Activated CD8-positive, alpha-beta T cell treated with anti-CD3 and anti-CD28 coated beads, Interleukin-2, amount 10 ng/mL, durations not matched to agents 7 days and 5 days (primary cell): ENCODE data around the gene CLNK. TPM values are rescaled to one million over a fixed set of nuclear protein-coding genes. Genes with fewer than 3 reads are reported as not detected.

Experiments used
- ATAC-seq: fragments of 150-1000 bp; cut with Tn5 transposase; one replicate; pipeline ENCODE4 v1.10.0; 2021; ENCODE audit warnings: moderate library complexity
- CTCF ChIA-PET: fragments of 350-600 bp; sonication (Branson Sonifier 250); formaldehyde crosslinking; loops from one replicate; lab custom pipeline; 2021; ENCODE audit warnings: antibody characterized with exemption; lab: Charles Lee
- POLR2A ChIA-PET: fragments of 350-600 bp; sonication (Branson Sonifier 250); formaldehyde crosslinking; loops from one replicate; lab custom pipeline; 2021; ENCODE audit warnings: antibody characterized with exemption; lab: Charles Lee
- DNase-seq: peaks from one replicate; pipeline ENCODE4 v3.0.0-alpha.2; 2020
- H3K27ac Mint-ChIP-seq: one replicate; pipeline ENCODE4 v1.8.0; 2021; ENCODE audit warnings: mild to moderate bottlenecking, mixed read lengths
- H3K27me3 Mint-ChIP-seq: one replicate; pipeline ENCODE4 v1.8.0; 2021; ENCODE audit warnings: low read depth, mixed read lengths
- H3K36me3 Mint-ChIP-seq: one replicate; pipeline ENCODE4 v1.8.0; 2021; ENCODE audit warnings: low read depth, mixed read lengths
- H3K4me1 Mint-ChIP-seq: one replicate; pipeline ENCODE4 v1.8.0; 2021; ENCODE audit warnings: low read depth, mixed read lengths
- H3K4me3 Mint-ChIP-seq: one replicate; pipeline ENCODE4 v1.8.0; 2021; ENCODE audit warnings: mild to moderate bottlenecking, mixed read lengths
- H3K9me3 Mint-ChIP-seq: one replicate; pipeline ENCODE4 v1.8.0; 2022; ENCODE audit warnings: mixed read lengths; ENCODE audit not compliant: insufficient read depth
- total RNA-seq, 2 experiments: library from RNA; stranded (reverse); gene quantifications; one replicate each; pipeline ENCODE4 v1.2.3, GENCODE V29; 2021

Gene CLNK
- total RNA-seq, 2 experiments from 2014 or later, result not detected

DNA sequence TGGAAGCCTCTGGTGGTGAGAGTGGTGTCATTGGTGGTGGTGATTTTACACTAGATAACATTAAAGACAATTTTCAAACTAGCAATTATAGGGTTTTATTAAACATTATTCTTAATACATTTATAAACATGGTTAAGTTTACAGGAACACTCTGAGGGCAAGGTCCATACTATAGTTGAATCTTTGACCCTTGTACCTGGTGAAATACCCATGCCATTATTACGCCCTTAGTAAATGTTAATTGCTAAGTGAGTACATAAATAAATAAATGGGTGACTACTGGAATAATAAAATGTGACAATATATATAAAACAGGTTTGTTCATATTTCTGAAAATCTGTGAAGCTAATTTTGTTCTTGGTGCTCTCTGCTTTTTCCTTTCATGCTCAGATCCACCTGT is 13.6 kb upstream of the CLNK start:
- ChIA-PET CTCF (no interaction called here), POLR2A (no interaction called here)
- no peaks in the 10 kb centered on the region for H3K9me3 Mint-ChIP-seq
- no peak overlapping the region for H3K4me3 Mint-ChIP-seq
- no peaks in the 10 kb centered on the region for H3K36me3 Mint-ChIP-seq
- no peak overlapping the region for H3K27ac Mint-ChIP-seq
- ATAC-seq (no peak), DNase-seq (no peak)
- peaks cover 4% of the 10 kb centered on the region for H3K4me1 Mint-ChIP-seq
- no peaks in the 10 kb centered on the region for H3K27me3 Mint-ChIP-seq

DNA sequence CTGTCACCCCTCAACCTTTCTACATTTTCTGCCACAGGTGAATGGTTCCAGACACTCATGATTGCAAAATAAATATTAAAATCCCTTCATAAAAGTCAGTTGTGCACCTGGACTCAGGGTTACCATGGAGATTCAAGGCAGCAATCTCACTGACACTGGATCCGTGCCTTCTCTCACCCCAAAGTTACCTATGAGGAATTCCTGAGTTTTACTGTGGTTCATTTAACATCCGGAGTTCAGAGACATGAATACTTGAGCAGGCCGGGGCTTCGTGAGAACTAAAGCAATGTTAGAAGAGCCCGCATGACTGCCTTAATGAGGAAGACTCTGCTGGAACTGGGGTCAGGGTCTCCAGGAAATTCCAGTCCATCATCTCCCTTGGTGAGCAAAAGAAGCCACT is 12.5 kb upstream of the CLNK start:
- Mint-ChIP-seq H3K4me1 (peaks cover 4% of the 10 kb centered on the region), H3K9me3 (no peaks in the 10 kb centered on the region), H3K27me3 (no peaks in the 10 kb centered on the region), H3K27ac (no peak overlapping the region), H3K4me3 (no peak overlapping the region), H3K36me3 (no peaks in the 10 kb centered on the region)
- DNase-seq (no peak), ATAC-seq (no peak)
- POLR2A ChIA-PET, result no interaction called here
- CTCF ChIA-PET, result no interaction called here

DNA sequence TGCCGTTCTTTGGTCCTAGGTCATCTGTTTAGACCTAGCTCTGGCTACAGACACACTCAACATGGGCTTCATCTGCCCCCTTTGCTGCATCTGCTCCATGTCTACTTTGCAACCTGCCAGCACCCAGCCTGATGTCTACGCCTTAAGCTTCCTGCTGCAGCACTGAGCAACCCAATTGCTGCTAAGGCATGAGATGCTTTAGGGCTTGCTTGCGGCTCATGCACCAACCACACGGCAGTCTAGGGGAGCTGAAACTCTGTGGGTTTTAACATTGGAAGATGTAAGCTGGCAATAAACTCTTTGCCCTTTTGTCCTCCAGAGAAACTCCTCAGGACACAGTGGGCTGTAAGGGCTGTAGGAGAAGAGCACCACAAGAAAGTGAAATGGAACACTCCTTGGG is 11.7 kb upstream of the CLNK start:
- CTCF ChIA-PET, result no interaction called here
- ATAC-seq, result peak; percentile 36
- POLR2A ChIA-PET, result no interaction called here

DNA sequence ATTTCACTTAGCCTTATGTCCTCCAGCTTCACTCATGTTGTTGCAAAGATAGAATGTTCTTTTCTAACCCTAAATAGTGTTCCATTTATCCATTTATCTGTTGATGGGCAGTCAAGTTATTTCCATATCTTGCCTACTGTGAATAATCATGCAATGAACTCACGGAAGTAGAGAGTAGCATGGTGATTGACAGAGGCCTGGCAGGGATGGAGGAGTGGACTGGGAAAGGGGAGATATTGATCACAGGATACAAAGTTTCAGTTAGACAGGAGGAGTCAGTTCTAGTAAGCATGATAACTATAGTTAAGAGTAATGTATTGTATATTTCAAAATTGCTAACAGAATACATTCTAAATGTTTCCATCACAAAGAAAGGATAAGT is 10.3 kb upstream of the CLNK start:
- H3K36me3 Mint-ChIP-seq, result no peaks in the 10 kb centered on the region
- peaks cover 4% of the 10 kb centered on the region for H3K4me1 Mint-ChIP-seq
- no peaks in the 10 kb centered on the region for H3K27me3 Mint-ChIP-seq
- no peak for DNase-seq
- H3K27ac Mint-ChIP-seq, result no peak overlapping the region
- ChIA-PET POLR2A (no interaction called here), CTCF (no interaction called here)
- no peaks in the 10 kb centered on the region for H3K9me3 Mint-ChIP-seq
- H3K4me3 Mint-ChIP-seq, result no peak overlapping the region
- no peak for ATAC-seq

More for the DNA sequence above, 11.7 kb upstream of the CLNK start:
- no peaks in the 10 kb centered on the region for H3K9me3 Mint-ChIP-seq
- no peaks in the 10 kb centered on the region for H3K27me3 Mint-ChIP-seq
- H3K36me3 Mint-ChIP-seq, result no peaks in the 10 kb centered on the region
- no peak for DNase-seq
- H3K4me1 Mint-ChIP-seq, result peaks cover 4% of the 10 kb centered on the region
- no peak overlapping the region for H3K4me3 Mint-ChIP-seq
- no peak overlapping the region for H3K27ac Mint-ChIP-seq

DNA sequence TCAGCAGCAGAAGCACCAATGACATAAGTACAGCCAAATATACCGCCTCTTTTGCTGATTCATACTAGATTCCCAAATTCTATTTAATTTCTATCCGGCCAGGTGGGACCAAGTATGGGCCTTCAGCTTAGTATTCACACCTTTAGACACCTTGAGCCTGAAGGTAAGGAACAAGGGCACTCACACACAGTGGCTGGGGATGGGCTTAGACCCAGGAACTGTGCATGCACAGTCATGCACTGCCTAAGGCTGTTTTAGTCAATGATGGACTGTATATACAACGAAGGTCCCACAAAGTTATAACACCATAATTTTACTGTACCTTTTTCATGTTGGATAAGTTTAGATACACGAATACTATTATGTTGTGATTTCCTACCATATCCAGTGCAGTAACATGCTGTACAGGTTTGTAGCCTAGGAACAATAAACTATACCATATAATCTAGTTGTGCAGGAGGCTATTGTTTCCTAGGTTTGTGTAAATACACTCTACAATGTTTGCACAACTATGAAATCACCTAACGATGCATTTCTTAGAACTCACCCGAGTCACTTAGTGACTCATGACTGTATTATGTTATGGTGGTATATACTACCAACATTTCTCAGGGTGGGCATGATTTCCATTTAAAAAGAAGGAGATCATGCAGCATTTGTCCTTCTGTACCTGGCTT is 9.7 kb upstream of the CLNK start:
- Mint-ChIP-seq H3K36me3 (no peaks in the 10 kb centered on the region), H3K9me3 (no peaks in the 10 kb centered on the region), H3K4me1 (peaks cover 4% of the 10 kb centered on the region), H3K27ac (no peak overlapping the region), H3K4me3 (no peak overlapping the region), H3K27me3 (no peaks in the 10 kb centered on the region)
- POLR2A ChIA-PET, result no interaction called here
- ATAC-seq (no peak), DNase-seq (no peak)
- CTCF ChIA-PET, result no interaction called here

DNA sequence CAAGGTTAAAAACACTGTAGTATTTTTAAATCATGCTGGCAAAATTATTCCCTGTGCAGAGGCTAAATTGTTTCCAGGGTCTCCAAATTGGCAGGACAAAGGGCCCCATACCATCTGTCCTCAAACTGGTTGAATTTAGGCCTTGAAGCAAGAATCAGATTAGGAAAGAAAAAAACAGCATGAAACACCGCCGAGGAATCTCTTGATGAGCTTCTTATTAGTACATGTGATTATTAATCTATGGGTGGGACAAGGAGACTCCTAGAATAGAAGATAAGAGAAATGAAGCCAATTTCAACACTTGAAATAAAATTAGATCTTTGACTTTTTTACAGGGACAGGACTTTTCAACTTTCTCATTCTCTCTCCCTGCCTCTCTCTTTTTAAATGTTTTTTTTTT is 7.1 kb upstream of the CLNK start:
- ATAC-seq, result no peak
- Mint-ChIP-seq H3K4me3 (no peak overlapping the region), H3K9me3 (no peaks in the 10 kb centered on the region), H3K27me3 (no peaks in the 10 kb centered on the region), H3K4me1 (peaks cover 4% of the 10 kb centered on the region), H3K27ac (no peak overlapping the region), H3K36me3 (no peaks in the 10 kb centered on the region)
- POLR2A ChIA-PET, result no interaction called here
- CTCF ChIA-PET, result no interaction called here
- DNase-seq, result no peak

DNA sequence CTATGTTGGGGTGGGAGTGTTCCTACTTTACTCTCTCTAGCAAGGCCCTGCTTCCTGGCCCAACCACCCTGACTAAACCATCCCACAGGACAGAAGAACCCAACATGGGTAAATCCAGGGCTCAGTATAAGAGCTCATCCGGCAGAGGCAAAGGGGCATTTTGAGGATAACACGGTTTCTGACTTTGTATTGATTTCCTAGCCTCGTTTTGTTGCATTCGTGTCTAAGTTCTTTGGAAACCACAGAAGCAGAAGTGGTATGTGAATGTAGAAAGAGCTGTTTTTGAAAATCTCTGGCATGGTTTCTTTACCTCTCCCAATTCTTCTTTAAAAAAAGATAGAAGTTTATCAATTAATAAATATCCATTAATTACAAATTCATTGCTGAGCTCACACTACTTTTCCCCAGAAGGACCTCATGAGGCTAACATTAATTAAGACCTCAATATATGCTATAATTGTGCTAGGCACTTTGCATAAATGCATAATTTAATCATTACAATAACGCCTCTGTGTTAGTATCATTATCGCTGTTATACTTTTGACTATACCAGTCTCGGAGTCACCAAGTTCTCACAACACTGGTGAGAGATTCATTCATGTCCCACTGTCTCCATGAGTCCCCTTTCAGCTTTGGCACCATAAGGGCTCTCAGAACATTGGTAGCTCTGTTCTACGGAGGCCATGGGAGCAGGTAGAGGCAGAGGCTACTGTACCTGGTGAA is 5.8 kb upstream of the CLNK start:
- no peaks in the 10 kb centered on the region for H3K36me3 Mint-ChIP-seq
- no peak for DNase-seq
- H3K27me3 Mint-ChIP-seq, result no peaks in the 10 kb centered on the region
- no peak overlapping the region for H3K27ac Mint-ChIP-seq
- no peak for ATAC-seq
- ChIA-PET POLR2A (no interaction called here), CTCF (no interaction called here)
- no peaks in the 10 kb centered on the region for H3K9me3 Mint-ChIP-seq
- H3K4me3 Mint-ChIP-seq, result no peak overlapping the region
- H3K4me1 Mint-ChIP-seq, result no peaks in the 10 kb centered on the region

DNA sequence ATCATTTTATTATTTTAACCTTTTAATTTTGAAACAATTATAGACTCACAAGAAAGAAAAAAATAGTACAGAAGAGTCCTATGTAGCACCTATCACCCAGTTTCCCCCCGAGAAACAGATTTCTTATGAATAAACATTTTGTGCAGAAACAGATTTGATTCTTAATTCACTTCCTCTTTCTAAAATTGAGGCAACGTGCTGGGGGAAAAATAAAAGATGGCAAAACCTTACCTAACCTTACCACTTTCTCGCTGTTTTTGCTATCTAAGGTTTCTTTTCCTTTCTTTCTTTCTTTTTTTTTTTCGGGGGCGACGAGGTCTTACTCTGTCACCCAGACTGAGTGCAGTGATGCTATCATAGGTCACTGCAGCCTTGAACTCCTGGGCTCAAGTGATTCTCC is 4.3 kb upstream of the CLNK start:
- Mint-ChIP-seq H3K4me3 (no peak overlapping the region), H3K36me3 (no peaks in the 10 kb centered on the region), H3K4me1 (peaks cover 12% of the 10 kb centered on the region), H3K27me3 (no peaks in the 10 kb centered on the region), H3K27ac (no peak overlapping the region), H3K9me3 (no peaks in the 10 kb centered on the region)
- DNase-seq, result no peak
- POLR2A ChIA-PET, result no interaction called here
- no peak for ATAC-seq
- CTCF ChIA-PET, result no interaction called here

DNA sequence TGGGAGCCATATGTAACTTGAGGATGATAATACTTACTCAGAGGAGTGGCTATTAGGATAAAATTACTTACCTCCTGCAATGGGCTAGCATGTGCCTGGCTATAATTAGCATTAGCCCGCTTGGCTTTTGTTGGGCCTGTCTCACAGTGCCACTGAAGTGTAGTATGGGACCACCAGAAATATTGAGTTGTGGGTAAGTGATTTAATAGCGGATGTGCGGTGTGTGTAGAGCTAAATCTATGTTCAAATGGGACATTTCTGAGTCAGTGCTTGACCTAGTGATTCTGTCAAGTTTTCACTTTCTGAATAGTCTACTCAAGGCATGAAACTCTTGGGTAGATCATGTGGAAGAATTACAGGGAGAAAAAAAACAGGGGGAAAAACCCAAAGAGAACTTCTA is 3.5 kb upstream of the CLNK start:
- Mint-ChIP-seq H3K27ac (no peak overlapping the region), H3K4me1 (peaks cover 14% of the 10 kb centered on the region), H3K27me3 (no peaks in the 10 kb centered on the region), H3K4me3 (no peak overlapping the region), H3K36me3 (no peaks in the 10 kb centered on the region), H3K9me3 (no peaks in the 10 kb centered on the region)
- DNase-seq (no peak), ATAC-seq (no peak)
- CTCF ChIA-PET, result no interaction called here
- POLR2A ChIA-PET, result no interaction called here

DNA sequence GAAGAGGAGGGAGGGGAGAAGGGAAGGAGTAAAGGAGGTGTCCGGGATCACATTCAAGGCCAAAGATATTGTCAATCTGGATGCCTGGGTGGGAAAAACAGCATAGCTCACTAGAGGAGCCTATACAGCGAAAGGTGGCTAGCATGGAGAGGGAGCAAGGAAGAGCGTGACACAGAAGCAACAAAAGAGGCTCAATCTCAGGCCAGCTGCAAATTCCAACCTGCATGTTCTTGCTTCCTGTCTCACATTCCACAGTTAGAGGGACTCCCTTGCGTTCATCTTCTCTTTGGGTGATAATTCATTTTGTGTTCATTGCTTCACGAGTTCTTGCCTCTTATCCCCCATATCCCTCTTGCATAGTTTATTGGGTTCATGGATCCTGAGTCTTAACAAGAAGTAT is 3.0 kb upstream of the CLNK start:
- Mint-ChIP-seq H3K36me3 (no peaks in the 10 kb centered on the region), H3K4me3 (no peak overlapping the region), H3K4me1 (peaks cover 14% of the 10 kb centered on the region), H3K27ac (no peak overlapping the region), H3K27me3 (no peaks in the 10 kb centered on the region), H3K9me3 (no peaks in the 10 kb centered on the region)
- ChIA-PET POLR2A (no interaction called here), CTCF (no interaction called here)
- ATAC-seq, result no peak
- DNase-seq, result no peak

DNA sequence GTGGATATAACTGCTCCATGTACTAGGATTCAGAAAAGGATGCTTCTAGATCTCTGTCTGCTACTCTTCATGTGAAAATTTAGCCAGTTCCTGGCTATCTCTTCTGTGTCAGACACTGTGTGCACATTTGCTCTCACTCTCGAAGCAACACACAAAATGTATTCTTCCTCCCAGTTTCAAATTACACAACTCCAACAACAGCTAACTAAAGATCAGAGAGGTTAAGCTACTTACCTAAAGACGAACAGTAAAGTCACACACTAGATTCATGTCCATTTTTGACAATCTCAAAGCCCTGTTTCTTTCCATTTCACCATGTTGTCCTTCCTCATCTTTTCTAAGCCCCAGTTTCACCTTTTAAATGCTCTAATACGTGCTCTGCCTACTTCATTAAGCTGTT is 2.2 kb downstream of the CLNK start:
- H3K36me3 Mint-ChIP-seq, result peaks cover 4% of the 10 kb centered on the region
- DNase-seq (no peak), ATAC-seq (no peak)
- ChIA-PET CTCF (no interaction called here), POLR2A (no interaction called here)
- H3K4me3 Mint-ChIP-seq, result no peak overlapping the region
- H3K4me1 Mint-ChIP-seq, result peaks cover 18% of the 10 kb centered on the region
- no peak overlapping the region for H3K27ac Mint-ChIP-seq
- peaks cover 8% of the 10 kb centered on the region for H3K9me3 Mint-ChIP-seq
- no peaks in the 10 kb centered on the region for H3K27me3 Mint-ChIP-seq

DNA sequence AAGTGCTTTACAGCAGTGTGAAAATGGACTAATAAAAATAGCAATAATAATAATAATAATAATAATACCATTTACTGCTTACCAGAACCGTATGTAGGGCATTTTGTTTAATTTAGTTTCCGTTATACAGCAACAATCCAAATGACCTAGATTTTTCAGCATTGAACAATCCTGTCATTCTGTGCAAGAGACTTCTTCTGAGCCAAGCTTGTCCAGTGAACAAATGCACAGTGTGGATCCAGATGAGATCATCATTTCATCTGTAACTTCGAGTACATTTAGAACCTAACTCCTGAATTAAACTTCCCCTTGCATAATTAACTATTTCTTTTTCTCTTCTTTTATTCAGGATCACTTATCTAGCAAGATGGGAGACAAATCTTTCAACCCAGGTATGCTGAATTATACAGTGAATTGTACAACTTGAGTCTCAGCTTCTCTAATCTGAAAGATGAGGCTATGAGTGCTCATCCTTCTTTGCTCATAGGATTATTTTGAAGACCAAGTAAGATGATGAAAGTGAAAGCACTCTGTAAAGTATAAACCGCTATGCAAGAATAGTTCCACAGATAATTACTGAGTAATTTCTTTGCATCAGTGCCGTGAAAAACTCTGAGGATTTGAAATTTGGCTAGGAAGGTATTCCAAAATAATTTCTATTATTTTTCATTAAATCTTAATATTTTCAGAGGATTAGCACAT is 6.6 kb downstream of the CLNK start:
- CTCF ChIA-PET, result no interaction called here
- peaks cover 21% of the 10 kb centered on the region for H3K9me3 Mint-ChIP-seq
- POLR2A ChIA-PET, result no interaction called here
- ATAC-seq, result no peak
- peaks cover 33% of the 10 kb centered on the region for H3K4me1 Mint-ChIP-seq
- H3K27ac Mint-ChIP-seq, result no peak overlapping the region
- no peaks in the 10 kb centered on the region for H3K27me3 Mint-ChIP-seq
- no peak for DNase-seq
- peaks cover 16% of the 10 kb centered on the region for H3K36me3 Mint-ChIP-seq
- no peak overlapping the region for H3K4me3 Mint-ChIP-seq
